CD4-positive, alpha-beta T cell treated with Interleukin-6 for 4 hours (primary cell): ENCODE results near the gene PGRMC2.
"Not testable (repeated sequence)": the region's sequence is repeated elsewhere in the genome, so short reads cannot be mapped to it uniquely, and the experiment has no call there.

Experiments
- DNase-seq: peaks from one replicate; pipeline ENCODE4 v3.0.0-alpha.2; 2020; ENCODE audit warnings: mixed read lengths

Gene PGRMC2

GRCh38 chr4:128265550-128265949, 22.1 kb downstream of the PGRMC2 start:
- DNase-seq: not testable (repeated sequence)

GRCh38 chr4:128259889-128260288, 27.7 kb downstream of the PGRMC2 start:
- DNase-seq: not testable (repeated sequence)

GRCh38 chr4:128258166-128258565, 29.4 kb downstream of the PGRMC2 start:
- DNase-seq: not testable (repeated sequence)

- no peak for DNase-seq
These were observed 31.1 kb downstream of the PGRMC2 start for GRCh38 chr4:128256539-128256938.

GRCh38 chr4:128255906-128256305, 31.7 kb downstream of the PGRMC2 start:
- DNase-seq: no peak

- no peak for DNase-seq
These were observed 37.6 kb downstream of the PGRMC2 start for GRCh38 chr4:128249787-128250668.

GRCh38 chr4:128247906-128248305, 39.7 kb downstream of the PGRMC2 start:
- no peak for DNase-seq

GRCh38 chr4:128245391-128245790, 42.2 kb downstream of the PGRMC2 start:
- DNase-seq: not testable (repeated sequence)

- no peak for DNase-seq
These were observed 43.2 kb downstream of the PGRMC2 start for GRCh38 chr4:128244379-128244778.

- no peak for DNase-seq
These were observed 45.0 kb downstream of the PGRMC2 start for GRCh38 chr4:128242601-128243000.

- DNase-seq: no peak
These were observed 45.6 kb downstream of the PGRMC2 start for GRCh38 chr4:128241981-128242380.

- DNase-seq: no peak
These were observed 46.1 kb downstream of the PGRMC2 start for GRCh38 chr4:128241425-128241913.

- no peak for DNase-seq
These were observed 46.6 kb downstream of the PGRMC2 start for GRCh38 chr4:128241019-128241418.

- DNase-seq: no peak
These were observed 52.8 kb downstream of the PGRMC2 start for GRCh38 chr4:128234836-128235235.

- no peak for DNase-seq
These were observed 54.9 kb downstream of the PGRMC2 start for GRCh38 chr4:128232719-128233118.

- no peak for DNase-seq
These were observed 58.5 kb downstream of the PGRMC2 start for GRCh38 chr4:128228845-128229795.

- DNase-seq: no peak
These were observed 59.5 kb downstream of the PGRMC2 start for GRCh38 chr4:128227991-128228571.

GRCh38 chr4:128225148-128225547, 62.5 kb downstream of the PGRMC2 start:
- no peak for DNase-seq

GRCh38 chr4:128221586-128221985, 66.0 kb downstream of the PGRMC2 start:
- DNase-seq: no peak

GRCh38 chr4:128220286-128221235, 67.1 kb downstream of the PGRMC2 start:
- DNase-seq: no peak
